ENCODE results near the gene INO80E.

The INO80E gene

GRCh38 chr16:30054959-30055553, 59.0 kb downstream of the INO80E start:
- H3K79me2 ChIP-seq (ENCODE audit: insufficient read depth, low read length), result peaks cover 19% of the 10 kb centered on the region
- no peaks in the 10 kb centered on the region for H4K20me1 ChIP-seq (ENCODE audit: insufficient read depth, low read length, poor library complexity, severe bottlenecking)
- H3K9ac ChIP-seq (ENCODE audit: low read depth, low read length, poor library complexity, severe bottlenecking), result peak overlapping the region; percentile 53
- no peaks in the 10 kb centered on the region for H3F3A ChIP-seq (ENCODE audit: low read depth)
- TF ChIP-seq CTCF (conservative IDR thresholded peaks at IDR 0.05; ENCODE audit: low read length) (peak; percentile 88), EZH2phosphoT487 (IDR thresholded peaks at IDR 0.05; ENCODE audit: borderline replicate concordance) (no peak)
- no peaks in the 10 kb centered on the region for H3K9me2 ChIP-seq (replicated peaks; ENCODE audit: low read depth, low read length)
- no peaks in the 10 kb centered on the region for H3K27me3 ChIP-seq (ENCODE audit: insufficient read depth, low read length, poor library complexity, severe bottlenecking)
- peak overlapping the region; percentile 68 for H3K4me2 ChIP-seq (ENCODE audit: low read depth, low read length, poor library complexity, severe bottlenecking)
- H3K36me3 ChIP-seq (ENCODE audit: insufficient read depth, low read length), result no peaks in the 10 kb centered on the region
- H3K4me1 ChIP-seq (ENCODE audit: insufficient read depth, low read length, poor library complexity, severe bottlenecking), result peaks cover 20% of the 10 kb centered on the region
- peak overlapping the region; percentile 77 for H2AFZ ChIP-seq (ENCODE audit: low read length)
- H3K9me3 ChIP-seq (ENCODE audit: insufficient read depth, low read depth, low read length), result no peaks in the 10 kb centered on the region
- peak overlapping the region; percentile 53 for H3K4me3 ChIP-seq (ENCODE audit: low read length, poor library complexity, severe bottlenecking)

Measured in Loucy (cell line).